VCaP (cell line): Measurements from ENCODE around the gene NCAPD2.
A peak's percentile ranks its signal among the peaks of the same experiment; 100 is the strongest.

Experiments used
- H3K27ac ChIP-seq: fragments of 450-650 bp; 2 replicates; pipeline ENCODE4 v1.5.1; 2017
- CTCF ChIP-seq: fragments of 450-650 bp; conservative IDR thresholded peaks from 2 replicates; pipeline ENCODE4 v1.5.1; 2017; ENCODE audit warnings: mild to moderate bottlenecking, moderate library complexity

The NCAPD2 gene

GRCh38 chr12:6524648-6525047 lies 30.7 kb downstream of the NCAPD2 start:
- no peak overlapping the region for H3K27ac ChIP-seq
- TF ChIP-seq CTCF: no peak

GRCh38 chr12:6526201-6526600 lies 32.3 kb downstream of the NCAPD2 start:
- TF ChIP-seq CTCF: no peak
- H3K27ac ChIP-seq: no peak overlapping the region

GRCh38 chr12:6526766-6527525 lies 33.0 kb downstream of the NCAPD2 start:
- H3K27ac ChIP-seq: no peak overlapping the region
- TF ChIP-seq CTCF: no peak

- no peak for TF ChIP-seq CTCF
- H3K27ac ChIP-seq: no peak overlapping the region
Observed at GRCh38 chr12:6527711-6528110, 33.8 kb downstream of the NCAPD2 start.

- no peak for TF ChIP-seq CTCF
- H3K27ac ChIP-seq: no peak overlapping the region
Observed at GRCh38 chr12:6528539-6529235, 34.8 kb downstream of the NCAPD2 start.

GRCh38 chr12:6529291-6529737 lies 35.4 kb downstream of the NCAPD2 start:
- no peak overlapping the region for H3K27ac ChIP-seq
- TF ChIP-seq CTCF: no peak

- no peak for TF ChIP-seq CTCF
- peak overlapping the region; percentile 98 for H3K27ac ChIP-seq
Observed at GRCh38 chr12:6530576-6531260, 36.8 kb downstream of the NCAPD2 start.
